DMS153 treated with DMSO at 0.1 percent for 48 hours (cell line): ENCODE data around the gene HYDIN.
A peak's percentile ranks its signal among the peaks of the same experiment; 100 is the strongest.
"Not testable (repeated sequence)": the region's sequence is repeated elsewhere in the genome, so short reads cannot be mapped to it uniquely, and the experiment has no call there.

Source experiments
- DNase-seq: peaks from one replicate; lab custom pipeline; 2025; ENCODE audit not compliant: unreplicated experiment; lab: John Stamatoyannopoulos, UW

The HYDIN gene

GRCh38 chr16:70882311-70882710, 348.2 kb downstream of the HYDIN start:
- not testable (repeated sequence) for DNase-seq

GRCh38 chr16:70877895-70878294, 352.6 kb downstream of the HYDIN start:
- not testable (repeated sequence) for DNase-seq

GRCh38 chr16:70876442-70876841, 354.1 kb downstream of the HYDIN start:
- DNase-seq = not testable (repeated sequence)

GRCh38 chr16:70864698-70865097, 365.8 kb downstream of the HYDIN start:
- DNase-seq = not testable (repeated sequence)

GRCh38 chr16:70861996-70862395, 368.5 kb downstream of the HYDIN start:
- not testable (repeated sequence) for DNase-seq

- DNase-seq = not testable (repeated sequence)
These were observed 379.2 kb downstream of the HYDIN start for GRCh38 chr16:70851299-70851698.

- DNase-seq = not testable (repeated sequence)
These were observed 406.9 kb downstream of the HYDIN start for GRCh38 chr16:70823498-70824118.

GRCh38 chr16:70822734-70823133, 407.8 kb downstream of the HYDIN start:
- DNase-seq = not testable (repeated sequence)

- not testable (repeated sequence) for DNase-seq
These were observed 412.4 kb downstream of the HYDIN start for GRCh38 chr16:70818088-70818487.

- DNase-seq = peak; percentile 21
These were observed 421.0 kb downstream of the HYDIN start for GRCh38 chr16:70809392-70810060.

GRCh38 chr16:70808371-70808770, 422.2 kb downstream of the HYDIN start:
- DNase-seq = no peak

GRCh38 chr16:70805787-70806186, 424.7 kb downstream of the HYDIN start:
- no peak for DNase-seq

GRCh38 chr16:70805380-70805779, 425.1 kb downstream of the HYDIN start:
- DNase-seq = no peak

GRCh38 chr16:70804734-70805169, 425.8 kb downstream of the HYDIN start:
- no peak for DNase-seq

GRCh38 chr16:70804153-70804733, 426.3 kb downstream of the HYDIN start:
- no peak for DNase-seq

- no peak for DNase-seq
These were observed 427.2 kb downstream of the HYDIN start for GRCh38 chr16:70803319-70803718.

GRCh38 chr16:70801611-70802010, 428.9 kb downstream of the HYDIN start:
- DNase-seq = no peak

- peak; percentile 88 for DNase-seq
These were observed 429.6 kb downstream of the HYDIN start, which contains the start of gene VAC14 for GRCh38 chr16:70800781-70801480. TSS of gene VAC14 (minus strand) at chr16:70801158. CDS start at chr16:70800900, 258 bp downstream.

- DNase-seq = no peak
These were observed 430.2 kb downstream of the HYDIN start for GRCh38 chr16:70800311-70800710.

- DNase-seq = no peak
These were observed 434.2 kb downstream of the HYDIN start for GRCh38 chr16:70796301-70796700.

- DNase-seq = no peak
These were observed 435.1 kb downstream of the HYDIN start for GRCh38 chr16:70795296-70795912.
